ENCODE results near the gene CRNN.

GRCh38 chr1:152415454-152416227 is 1.6 kb upstream of the CRNN start:
- no peak for TF ChIP-seq ZFX (IDR thresholded peaks at IDR 0.05; ENCODE audit: borderline replicate concordance)
- no peak for TF ChIP-seq CTCF (IDR thresholded peaks at IDR 0.05)
